ENCODE data around the gene OR4F15.

- TF ChIP-seq CTCF (IDR thresholded peaks at IDR 0.05) (no peak), POLR2A (IDR thresholded peaks at IDR 0.05) (no peak)
Measured at GRCh38 chr15:101795455-101795854, 16.5 kb upstream of the OR4F15 start.

All from right lobe of liver (tissue), 4 donors.